ENCODE results near the gene SHISAL1. TPM values are rescaled to one million over a fixed set of nuclear protein-coding genes. Genes with fewer than 3 reads are reported as not detected.

Gene SHISAL1
- total RNA-seq, 1 donor, result 11.4 TPM

DNA sequence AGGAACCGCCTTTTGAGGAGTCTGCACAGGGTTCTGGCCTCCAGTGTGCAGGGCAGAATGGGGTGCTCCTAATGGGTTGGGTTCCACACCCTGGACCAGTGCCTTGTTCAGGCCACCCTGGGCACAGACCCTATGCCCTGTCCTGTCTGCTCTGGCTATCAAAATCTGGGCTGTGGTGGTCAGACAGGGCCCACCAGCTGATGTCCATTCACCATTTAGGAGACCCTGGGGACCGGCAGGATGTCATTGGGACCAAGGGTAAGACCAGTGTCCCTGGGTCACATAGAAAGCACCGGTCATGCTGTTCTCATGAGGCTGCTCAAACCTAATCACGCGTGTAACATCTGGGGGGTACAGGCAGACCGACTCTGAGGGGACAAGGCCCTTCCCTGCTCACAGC, 94.7 kb downstream of the SHISAL1 start:
- DNase-seq (ENCODE audit: low read depth), result no peak
- no peak for TF ChIP-seq CTCF (IDR thresholded peaks at IDR 0.05; ENCODE audit: insufficient read depth, low read length)
- no peak overlapping the region for H3K4me3 ChIP-seq (ENCODE audit: low read depth, low read length)

GRCh38 chr22:44217346-44217745, 95.4 kb downstream of the SHISAL1 start:
- no peak for TF ChIP-seq CTCF (IDR thresholded peaks at IDR 0.05; ENCODE audit: insufficient read depth, low read length)
- no peak overlapping the region for H3K4me3 ChIP-seq (ENCODE audit: low read depth, low read length)
- no peak for DNase-seq (ENCODE audit: low read depth)

GRCh38 chr22:44215287-44215686, 97.5 kb downstream of the SHISAL1 start:
- no peak overlapping the region for H3K4me3 ChIP-seq (ENCODE audit: low read depth, low read length)
- no peak for TF ChIP-seq CTCF (IDR thresholded peaks at IDR 0.05; ENCODE audit: insufficient read depth, low read length)
- no peak for DNase-seq (ENCODE audit: low read depth)

GRCh38 chr22:44214764-44215163, 98.0 kb downstream of the SHISAL1 start:
- TF ChIP-seq CTCF (IDR thresholded peaks at IDR 0.05; ENCODE audit: insufficient read depth, low read length), result no peak
- no peak overlapping the region for H3K4me3 ChIP-seq (ENCODE audit: low read depth, low read length)
- no peak for DNase-seq (ENCODE audit: low read depth)

- DNase-seq (ENCODE audit: low read depth), result no peak
- H3K4me3 ChIP-seq (ENCODE audit: low read depth, low read length), result no peak overlapping the region
- TF ChIP-seq CTCF (IDR thresholded peaks at IDR 0.05; ENCODE audit: insufficient read depth, low read length), result no peak
These were observed 98.6 kb downstream of the SHISAL1 start for GRCh38 chr22:44214187-44214586.

GRCh38 chr22:44213489-44214043, 99.2 kb downstream of the SHISAL1 start:
- TF ChIP-seq CTCF (IDR thresholded peaks at IDR 0.05; ENCODE audit: insufficient read depth, low read length), result no peak
- DNase-seq (ENCODE audit: low read depth), result no peak
- H3K4me3 ChIP-seq (ENCODE audit: low read depth, low read length), result no peak overlapping the region

DNA sequence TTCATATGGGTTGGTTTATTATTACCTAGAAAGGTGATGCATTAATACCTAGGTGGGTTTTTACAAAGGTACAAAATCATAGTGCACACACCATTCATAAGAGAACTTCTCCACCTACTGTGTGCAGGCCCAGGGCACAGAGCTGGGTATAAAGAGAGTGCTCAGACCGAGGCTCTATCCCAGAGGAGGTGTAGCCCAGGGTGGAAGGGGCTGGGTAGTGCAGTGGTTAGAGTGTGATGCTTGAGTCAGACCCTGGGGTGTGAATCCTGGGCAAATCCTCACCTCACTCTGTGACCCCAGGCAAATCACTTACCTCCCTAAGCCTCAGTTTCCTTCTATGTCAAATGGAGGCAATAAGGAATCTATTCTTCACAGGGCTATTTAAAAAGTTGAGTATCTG, 99.8 kb downstream of the SHISAL1 start:
- no peak overlapping the region for H3K4me3 ChIP-seq (ENCODE audit: low read depth, low read length)
- no peak for DNase-seq (ENCODE audit: low read depth)
- TF ChIP-seq CTCF (IDR thresholded peaks at IDR 0.05; ENCODE audit: insufficient read depth, low read length), result no peak

All from fibroblast of the aortic adventitia (primary cell).